T-helper 1 cell treated with Interleukin-12 subunit alpha and Interleukin-12 subunit beta and Interleukin-4 antibody, amounts not matched to agents 30 ng/mL and 1 ng/mL, for 36 hours (primary cell): Measurements from ENCODE around the gene RNASE3. TPM values are rescaled to one million over a fixed set of nuclear protein-coding genes. Genes with fewer than 3 reads are reported as not detected.
"Not testable (repeated sequence)": the region's sequence is repeated elsewhere in the genome, so short reads cannot be mapped to it uniquely, and the experiment has no call there.

Experiments used
- intact Hi-C: fragments of 100-400 bp; cut with micrococcal nuclease; formaldehyde crosslinking; loops from one replicate; pipeline ENCODE4 v1.15.1; 2024
- total RNA-seq: library from RNA; stranded (reverse); gene quantifications from 2 replicates; pipeline ENCODE4 v1.2.3, GENCODE V29; 2022

The RNASE3 gene
- not detected in 2 replicates for total RNA-seq

DNA sequence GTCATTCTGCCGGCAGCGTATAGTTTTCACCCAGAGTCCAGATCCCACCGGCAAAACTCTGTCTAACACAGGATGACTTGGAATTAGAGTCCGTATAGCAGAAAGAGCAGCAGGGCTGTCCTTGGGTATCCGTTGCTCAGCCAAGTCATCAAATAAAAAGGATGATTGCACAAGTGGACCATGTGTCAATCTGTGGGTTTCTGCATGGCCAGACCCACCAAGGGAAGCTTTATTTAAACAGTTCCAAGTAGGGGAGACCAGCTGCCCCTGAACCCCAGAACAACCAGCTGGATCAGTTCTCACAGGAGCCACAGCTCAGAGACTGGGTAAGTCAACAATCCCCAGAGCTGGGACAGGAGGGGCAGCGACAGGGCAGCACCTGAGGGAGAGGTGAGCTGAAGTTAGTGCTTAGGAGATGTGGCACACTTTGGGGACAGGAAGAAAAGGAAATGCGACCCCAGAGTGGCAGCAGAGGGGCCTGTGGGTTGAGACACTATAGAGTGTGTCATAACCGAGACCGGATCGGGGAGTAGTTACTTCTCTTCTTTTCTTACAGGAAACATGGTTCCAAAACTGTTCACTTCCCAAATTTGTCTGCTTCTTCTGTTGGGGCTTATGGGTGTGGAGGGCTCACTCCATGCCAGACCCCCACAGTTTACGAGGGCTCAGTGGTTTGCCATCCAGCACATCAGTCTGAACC lies at the start of gene RNASE3:
RNASE3 (plus strand) TSS at position 260 of the 700 bp plus-strand sequence; CDS start at position 562, 302 bp downstream.
- intact Hi-C loops: not testable (repeated sequence)

DNA sequence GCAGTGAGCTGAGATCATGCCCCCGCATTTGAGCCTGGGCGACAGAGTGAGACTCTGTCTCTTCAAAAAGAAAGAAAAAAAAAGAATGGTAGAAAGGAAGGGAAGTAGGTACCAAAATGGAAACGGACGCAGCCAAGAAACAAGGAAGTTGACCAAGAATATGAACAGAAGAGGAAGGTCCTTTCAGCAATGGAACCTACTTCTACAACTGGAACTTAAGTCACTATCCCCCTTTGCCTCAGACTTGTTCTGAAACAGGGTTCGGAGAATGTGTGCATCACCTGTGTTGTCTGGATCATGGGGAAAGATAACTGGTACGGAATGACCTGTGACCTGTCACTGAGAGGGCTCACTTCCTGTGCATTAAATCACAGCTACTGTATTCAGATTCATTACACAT lies 44.6 kb upstream of the RNASE3 start:
- intact Hi-C loops: no loop called here

DNA sequence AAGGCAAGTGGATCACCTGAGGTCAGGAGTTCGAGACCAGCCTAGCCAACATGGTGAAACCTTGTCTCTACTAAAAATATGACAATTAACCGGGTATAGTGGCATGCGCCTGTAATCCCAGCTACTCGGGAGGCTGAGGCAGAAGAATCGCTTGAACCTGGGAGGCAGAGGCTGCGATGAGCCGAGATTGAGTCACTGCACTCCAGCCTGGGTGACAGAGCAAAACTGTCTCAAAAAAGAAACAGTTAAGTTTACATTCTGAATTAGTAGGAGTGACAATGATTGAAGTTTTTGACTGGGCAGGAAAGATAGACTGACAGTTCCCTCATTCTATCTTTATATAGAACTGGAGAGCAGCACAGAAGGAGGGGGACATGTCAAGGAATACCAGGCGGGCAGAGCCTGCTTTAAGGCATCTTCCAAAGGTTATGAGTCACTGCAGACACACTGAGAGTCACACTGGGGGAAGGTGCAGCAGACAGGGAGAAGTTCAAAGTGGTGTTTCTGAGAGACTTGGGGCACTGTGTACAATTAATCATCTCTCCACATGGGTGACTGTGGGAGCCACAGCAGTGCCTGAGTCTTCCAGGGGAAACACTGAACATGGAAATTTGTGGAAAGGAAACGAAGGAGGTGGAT lies 42.8 kb upstream of the RNASE3 start:
- intact Hi-C loops: no loop called here

DNA sequence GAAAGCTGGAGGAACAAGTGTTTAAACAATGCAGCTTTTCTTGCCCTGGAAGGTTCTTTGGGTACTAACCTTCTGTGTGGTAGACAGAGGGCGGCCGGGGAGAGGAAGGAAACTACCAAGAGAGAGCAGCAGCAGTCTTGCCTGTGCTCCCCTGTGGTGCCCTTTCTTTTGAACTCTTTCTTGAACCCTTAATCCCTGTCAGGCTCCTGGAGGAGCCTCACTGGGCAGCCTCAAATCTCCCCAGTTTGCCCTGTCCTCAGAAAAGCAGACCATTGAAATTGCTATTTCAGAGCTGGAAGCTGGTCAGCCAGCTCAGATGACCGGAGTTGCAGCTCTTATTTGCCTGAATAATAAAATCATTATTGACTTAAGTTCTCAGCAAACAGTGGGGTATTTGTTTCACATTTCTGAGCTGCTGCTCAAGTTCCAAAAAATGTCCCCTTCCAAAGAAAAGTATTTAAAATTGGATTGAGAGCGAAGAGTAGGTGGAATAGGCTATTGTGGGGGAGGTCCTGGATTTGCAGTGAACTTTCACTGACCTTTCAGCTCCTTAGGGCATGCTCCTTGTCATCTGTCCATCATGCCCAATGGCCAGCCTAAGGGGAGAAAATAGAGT lies 42.1 kb upstream of the RNASE3 start:
- intact Hi-C loops: no loop called here

DNA sequence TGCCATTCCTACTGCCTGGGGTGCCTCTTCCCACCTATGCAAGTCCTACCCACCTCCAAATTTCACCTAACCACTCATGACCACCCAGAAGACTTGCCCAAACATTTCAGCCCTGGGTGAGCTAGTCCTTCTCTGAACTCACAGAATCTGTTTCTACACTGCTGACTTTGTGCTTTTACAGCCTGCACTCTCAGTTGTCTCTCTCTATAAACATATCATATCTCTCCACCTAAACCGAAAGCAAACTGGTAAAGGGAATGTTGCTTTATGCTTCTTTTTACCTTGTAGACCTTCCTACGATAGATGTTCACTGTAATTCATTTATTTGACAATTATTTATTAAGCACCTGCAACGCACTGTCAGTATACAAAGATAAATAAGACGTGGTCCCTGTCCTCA lies 38.1 kb upstream of the RNASE3 start:
- intact Hi-C loops: no loop called here

DNA sequence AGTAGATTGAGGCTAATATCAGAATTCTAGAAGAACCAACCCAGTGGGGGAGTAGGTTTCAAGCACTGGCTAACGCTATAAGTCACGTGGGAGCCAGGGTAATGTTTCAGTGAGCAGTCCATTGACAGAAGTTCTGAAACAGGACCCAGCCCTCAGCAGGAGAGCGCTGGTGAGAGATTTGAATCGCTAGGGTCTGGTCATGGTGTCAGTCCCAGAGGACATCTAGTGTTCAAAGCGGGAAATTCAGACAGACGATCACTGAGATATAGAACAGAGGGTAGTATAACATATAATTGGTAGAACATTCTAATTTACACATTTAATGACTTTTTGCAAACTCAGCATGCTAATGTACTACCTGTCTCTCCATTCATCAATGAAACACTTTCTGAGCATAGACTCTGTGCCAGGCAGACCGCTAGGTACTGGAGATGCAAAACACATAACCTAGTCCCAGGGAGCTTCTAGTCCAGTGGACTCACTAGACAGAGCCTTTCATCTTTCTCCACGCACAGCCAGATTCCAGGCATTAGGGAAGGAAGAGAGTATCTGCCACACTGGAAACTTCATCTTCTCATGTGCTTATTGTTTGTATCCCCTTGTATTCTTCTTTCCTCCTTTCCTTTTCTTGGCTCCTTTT lies 35.4 kb upstream of the RNASE3 start:
- intact Hi-C loops: loop anchor here (1.0 to 5.0 kb wide), 5 partner anchors 97 to 528 kb away; partner anchors contain the start of gene TMEM253

DNA sequence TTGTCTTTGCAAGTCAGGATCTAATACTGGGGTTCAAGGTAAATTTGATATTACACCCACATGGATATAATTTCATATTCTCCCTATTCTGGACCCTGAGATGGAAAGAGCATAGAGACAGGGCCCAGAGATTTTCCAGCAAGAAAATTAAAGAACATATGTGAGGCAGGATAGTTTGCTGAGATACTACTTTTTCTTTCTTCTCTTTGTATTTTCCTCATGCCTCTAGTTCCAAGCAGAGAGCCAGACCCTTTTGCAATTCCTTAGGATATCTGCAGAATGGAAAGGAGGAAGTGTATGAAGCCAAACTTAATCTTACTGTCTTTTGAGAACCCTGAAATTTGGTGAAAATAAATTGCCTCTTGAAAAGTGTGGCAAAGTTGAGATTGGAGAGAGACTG lies 34.0 kb upstream of the RNASE3 start:
- intact Hi-C loops: loop anchor here (1.0 to 5.0 kb wide), 5 partner anchors 16 to 530 kb away; partner anchors contain the start of gene TMEM253

DNA sequence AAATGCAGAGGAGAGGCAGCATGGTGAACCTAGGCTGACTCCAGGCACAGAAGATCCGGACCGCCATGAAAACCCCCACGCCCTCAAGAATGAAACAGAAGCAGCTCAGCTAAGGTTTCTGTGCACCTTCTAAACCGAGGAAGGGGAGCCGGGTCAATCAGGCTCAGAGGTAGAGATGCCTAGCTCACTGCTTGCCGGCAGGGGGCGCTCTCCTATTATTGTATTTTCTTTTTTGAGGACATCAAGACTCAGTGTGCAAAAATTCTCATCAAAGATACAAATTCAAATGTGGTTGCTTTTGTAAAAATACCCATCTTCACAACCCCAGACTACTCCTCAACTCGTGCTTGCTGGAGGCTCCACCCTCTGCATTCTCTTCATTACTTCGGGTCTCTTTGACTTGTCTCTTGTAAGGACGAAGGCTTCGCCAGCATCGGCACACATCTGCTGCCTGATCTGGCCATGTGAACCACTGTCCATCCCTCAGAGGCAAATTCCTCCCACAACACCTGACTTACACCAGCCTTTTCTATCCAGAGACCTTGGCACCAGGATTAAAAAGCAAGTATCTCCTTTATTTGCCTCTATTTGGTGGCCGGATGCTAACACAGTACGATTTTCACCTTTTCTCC lies 33.4 kb upstream of the RNASE3 start:
- intact Hi-C loops: loop anchor here (1.0 to 5.0 kb wide), 5 partner anchors 16 to 530 kb away; partner anchors contain the start of gene TMEM253

DNA sequence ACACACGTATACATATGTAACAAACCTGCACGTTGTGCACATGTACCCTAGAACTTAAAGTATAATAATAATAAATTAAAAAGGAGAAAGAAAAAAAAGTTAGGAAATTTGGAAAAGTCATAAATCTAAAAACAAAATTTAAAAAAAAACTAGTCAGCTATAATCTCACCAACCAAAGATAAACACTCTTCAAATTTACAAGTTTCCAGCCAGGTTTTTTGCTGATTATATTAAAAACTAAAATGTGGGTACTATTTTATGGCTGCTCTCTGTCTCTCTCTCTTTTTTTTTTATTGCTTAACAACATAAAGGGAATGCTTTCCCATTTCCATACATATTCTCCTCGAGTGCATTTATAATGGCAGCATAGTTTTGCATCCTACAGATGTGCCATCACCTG lies 25.0 kb upstream of the RNASE3 start:
- intact Hi-C loops: no loop called here

DNA sequence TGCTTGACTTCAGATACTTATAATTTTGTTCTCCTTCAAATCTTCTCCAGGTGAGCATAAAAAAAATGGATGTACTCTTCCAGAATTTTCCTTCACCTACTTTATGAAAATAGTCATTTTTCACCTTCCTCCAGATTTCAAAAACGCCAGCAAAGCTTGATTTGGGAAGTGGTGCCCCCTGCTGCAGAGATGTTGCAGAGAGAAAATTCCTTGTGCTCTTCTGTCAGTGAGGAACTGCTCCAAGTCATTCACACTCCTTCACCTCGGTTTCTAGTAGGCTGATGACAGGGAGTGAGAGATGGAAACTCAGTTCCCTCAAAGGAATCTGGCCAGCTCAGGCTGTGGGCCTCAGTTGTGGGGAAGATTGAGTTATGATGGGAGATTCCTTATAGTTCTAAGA lies 24.2 kb upstream of the RNASE3 start:
- intact Hi-C loops: no loop called here

DNA sequence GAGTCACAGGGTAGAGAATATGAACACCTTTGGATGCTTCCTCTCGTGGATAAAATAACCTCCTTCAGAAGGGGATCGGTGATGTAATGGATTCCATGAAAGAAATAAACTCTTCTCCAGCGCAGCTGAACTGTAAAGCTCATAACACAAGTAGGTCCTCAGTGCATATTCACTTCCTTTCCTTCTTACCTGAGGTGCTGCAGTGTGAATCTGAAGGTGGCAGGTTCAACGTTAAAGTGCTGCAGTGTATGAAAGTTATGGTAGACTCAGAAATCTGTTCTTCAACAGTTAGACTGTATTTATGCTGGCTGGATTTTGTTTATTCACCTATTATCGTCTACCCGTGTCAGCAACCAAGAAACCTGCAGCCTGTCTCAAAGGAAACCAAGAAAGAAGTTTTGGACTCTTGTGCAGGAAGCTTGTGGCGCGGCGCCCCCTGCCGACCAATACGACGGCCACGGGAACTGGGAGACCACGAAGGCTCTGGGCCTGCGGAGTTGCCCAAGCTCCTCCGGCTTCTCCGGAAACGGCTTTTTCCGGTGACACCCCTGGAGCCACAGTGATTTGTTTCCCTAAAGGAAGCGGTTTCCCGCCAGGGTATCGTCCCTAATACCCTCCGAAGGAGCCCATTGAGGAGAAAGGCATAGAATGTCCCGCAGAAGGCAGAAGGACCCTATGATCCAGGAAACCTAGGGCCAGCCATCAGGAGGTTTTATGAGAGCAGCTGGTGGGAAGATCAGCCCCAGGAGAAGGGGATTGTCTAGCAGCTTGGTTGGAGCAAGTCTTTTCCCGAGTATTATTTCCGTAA lies 17.6 kb upstream of the RNASE3 start:
- intact Hi-C loops: loop anchor here (1.0 to 5.0 kb wide), 3 partner anchors 16 to 176 kb away; no protein-coding TSS in a partner anchor

DNA sequence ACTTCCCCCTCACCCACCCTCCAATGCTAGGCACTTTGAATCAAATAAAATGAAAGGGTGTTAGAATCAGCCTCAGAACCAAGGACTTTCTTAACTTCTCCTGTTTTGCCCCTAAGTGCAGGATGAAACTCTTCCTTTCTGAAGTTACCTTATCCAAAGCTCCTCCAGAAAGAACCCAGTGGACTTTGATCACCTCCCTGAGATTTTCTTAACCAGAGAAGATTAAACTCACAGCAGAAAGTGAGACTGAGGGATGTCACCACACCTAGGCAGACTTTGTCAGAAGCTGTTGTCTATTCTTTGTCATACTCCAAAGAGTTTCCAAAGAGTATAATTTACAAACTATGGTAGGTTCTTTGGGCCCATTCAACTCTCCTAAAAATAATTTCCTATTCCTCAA lies 14.2 kb upstream of the RNASE3 start:
- intact Hi-C loops: no loop called here

DNA sequence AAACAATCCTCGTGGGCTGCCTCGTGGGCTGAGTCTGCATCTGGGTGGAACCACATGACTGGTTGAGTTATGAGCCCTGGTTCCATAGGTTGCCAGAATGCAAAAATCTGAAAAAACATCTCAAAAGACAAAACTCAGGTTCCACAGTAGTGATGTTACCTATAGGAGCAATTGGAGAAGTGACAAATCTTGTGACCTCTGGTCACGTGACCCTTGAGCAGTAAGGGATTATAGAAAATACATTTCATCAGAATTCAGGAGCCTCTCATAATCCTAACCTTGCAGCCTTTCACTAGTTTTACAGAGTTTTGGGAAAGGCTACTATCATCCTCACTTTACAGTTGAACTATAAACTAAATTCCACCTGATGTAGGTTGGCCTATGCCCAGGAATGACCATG lies 12.5 kb upstream of the RNASE3 start:
- intact Hi-C loops: no loop called here

DNA sequence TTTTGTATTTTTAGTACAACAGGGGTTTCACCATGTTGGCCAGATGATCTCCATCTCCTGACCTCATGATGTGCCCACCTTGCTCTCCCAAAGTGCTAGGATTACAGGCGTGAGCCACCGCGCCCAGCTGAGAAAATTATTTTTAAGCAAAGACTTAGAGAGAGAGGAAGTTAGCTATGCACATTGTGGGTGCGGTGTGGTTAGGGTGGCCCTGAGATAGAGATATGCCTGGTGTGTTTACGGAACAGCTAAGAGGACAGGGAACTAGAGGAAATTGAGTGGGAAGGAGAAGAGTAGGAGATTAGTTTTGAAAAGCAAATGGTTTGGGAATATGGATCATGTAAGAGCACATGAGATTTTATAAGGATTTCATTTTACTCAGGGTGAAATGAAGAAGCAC lies 10.0 kb upstream of the RNASE3 start:
- intact Hi-C loops: not testable (repeated sequence)

DNA sequence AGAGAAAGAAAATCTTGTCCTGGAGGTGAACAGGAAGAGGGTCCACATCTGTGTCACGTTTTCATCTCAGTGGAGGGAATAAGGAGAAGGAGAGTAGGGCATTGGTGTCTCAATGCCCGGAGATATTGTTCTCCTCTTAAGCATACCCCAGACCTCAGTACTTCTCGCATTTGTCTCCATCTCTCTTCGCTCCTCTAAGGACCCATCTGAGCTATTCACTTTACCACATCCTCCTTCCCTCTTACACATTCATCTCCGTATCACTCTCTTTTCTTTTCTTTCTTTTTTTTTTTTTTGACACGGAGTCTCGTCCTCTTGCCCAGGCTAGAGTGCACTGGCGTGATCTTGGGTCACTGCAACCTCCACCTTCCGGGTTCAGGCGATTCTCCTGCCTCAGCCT lies 8.4 kb upstream of the RNASE3 start:
- intact Hi-C loops: not testable (repeated sequence)

DNA sequence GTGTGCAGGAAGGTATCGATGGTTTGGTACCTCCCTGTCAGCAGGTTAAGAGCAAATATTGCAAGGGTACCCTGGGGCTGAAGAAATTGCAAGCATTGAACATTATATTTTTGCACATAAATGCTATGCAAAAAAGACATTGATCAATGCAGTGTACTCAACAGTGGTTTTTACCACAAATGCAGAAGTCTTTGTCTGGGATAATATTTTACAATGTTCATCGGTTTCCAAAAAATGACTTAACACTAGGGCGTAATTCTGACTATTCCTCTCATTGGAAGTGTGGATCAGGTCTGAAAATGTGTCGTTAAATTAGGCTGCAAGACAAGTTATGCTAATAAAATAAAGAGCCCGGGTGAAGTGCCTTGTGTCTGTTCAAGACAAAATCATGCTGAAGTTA lies 2.8 kb upstream of the RNASE3 start:
- intact Hi-C loops: not testable (repeated sequence)

DNA sequence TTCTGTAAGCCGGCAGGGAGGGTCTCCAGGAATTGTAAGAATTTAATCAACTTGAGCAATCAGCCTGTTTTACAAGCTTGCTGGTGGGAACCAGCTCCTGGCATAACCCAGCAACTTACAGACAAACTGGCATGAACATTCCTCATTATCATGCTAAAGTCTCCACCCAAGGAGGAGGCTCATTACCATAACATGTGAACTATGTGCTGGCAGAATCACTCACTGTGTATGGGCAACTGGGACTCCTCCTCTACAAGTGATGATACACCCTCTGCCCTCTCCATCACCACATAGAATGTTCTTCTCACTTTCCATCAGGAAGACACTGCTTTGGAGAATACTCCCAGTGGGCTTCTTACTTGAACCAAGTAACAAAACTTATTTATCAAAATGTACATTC lies 4.1 kb downstream of the RNASE3 start:
- intact Hi-C loops: not testable (repeated sequence)

DNA sequence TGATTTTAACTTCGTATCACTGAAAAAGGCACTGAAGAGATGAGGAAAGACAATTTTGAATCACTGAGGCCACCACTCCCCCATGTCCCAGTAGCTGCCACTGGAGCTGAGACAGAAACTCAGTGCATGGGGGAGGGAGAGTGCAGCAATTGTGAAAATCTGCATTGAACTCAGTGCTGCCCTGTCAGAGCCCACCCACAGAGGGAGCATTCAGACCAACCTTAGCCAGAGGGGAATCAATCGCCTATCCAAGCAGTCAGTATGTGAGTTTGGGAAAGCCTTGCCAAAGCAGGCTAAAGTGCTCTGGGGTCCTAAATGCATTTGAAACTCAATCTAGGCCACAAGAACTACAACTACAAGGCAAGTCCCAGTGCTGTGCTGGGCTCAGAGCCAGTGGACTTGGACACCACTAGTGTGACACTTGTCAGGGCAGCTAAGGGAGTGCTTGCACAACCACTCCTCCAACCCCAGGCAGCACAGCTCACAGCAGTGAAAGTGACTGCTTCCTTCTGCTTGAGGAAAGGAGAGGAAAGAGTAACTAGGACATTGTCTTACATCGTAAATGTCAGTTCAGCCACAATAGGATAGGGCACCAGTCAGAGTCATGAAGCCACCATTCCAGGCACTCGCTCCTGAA lies 13.3 kb downstream of the RNASE3 start:
- intact Hi-C loops: no loop called here

DNA sequence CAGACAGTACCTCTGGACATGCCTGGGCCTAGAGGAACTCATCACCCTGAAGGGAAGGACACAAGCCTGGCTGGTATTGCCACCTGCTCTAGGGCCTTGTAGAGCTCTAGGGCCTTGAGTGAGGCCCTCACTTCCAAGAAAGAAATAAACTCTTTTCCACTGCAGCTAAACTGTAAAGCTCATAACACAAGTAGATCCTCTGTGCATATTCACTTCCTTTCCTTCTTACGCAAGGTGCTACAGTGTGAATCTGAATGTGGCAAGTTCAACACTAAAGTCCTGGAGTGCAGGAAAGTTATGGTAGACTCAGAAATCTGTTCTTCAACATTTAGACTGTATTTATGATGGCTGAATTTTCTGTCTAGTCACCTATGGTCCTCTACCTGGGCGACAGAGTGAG lies 14.5 kb downstream of the RNASE3 start:
- intact Hi-C loops: no loop called here

DNA sequence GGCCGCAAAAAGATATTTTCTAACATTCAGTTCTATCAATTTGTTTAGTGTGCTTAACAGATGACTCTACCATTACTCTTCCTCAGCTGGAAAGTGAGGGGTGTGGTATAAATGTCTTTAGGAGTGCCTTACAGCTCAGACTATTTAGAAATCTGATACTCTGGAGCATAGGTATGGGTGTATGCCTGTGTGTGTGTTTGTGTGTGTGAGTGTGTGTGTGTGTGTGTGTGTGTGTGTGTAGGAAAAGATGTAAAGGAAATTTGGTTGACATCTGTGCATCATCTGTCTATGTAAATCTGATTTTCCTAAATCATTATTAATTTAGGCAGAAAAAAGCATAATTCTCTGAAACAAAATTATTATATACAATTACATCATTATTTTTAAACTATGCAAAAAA lies 16.0 kb downstream of the RNASE3 start:
- intact Hi-C loops: no loop called here
